Liver (tissue), 3 donors: ENCODE measurements around the gene COLEC12.

Experiments used
- GABPA ChIP-seq, 2 donors: IDR thresholded peaks in 1 of 2; conservative IDR thresholded peaks in 1 of 2; 2 replicates each; pipeline ENCODE4 v1.6.1; 2016; ENCODE audit warnings: antibody characterized with exemption in 2 of 2, mild to moderate bottlenecking in 1 of 2, moderate library complexity in 1 of 2
- MAX ChIP-seq: IDR thresholded peaks from 2 replicates; pipeline ENCODE4 v1.6.1; 2016; ENCODE audit warnings: antibody characterized with exemption
- NR2F2 ChIP-seq: IDR thresholded peaks from 2 replicates; pipeline ENCODE4 v1.6.1; 2016; ENCODE audit warnings: antibody characterized with exemption
- RAD21 ChIP-seq, 2 donors: IDR thresholded peaks; 2 replicates each; pipeline ENCODE4 v1.6.1; 2016; ENCODE audit warnings: antibody characterized with exemption in 2 of 2, mild to moderate bottlenecking in 2 of 2
- REST ChIP-seq: IDR thresholded peaks from 2 replicates; pipeline ENCODE4 v1.6.1; 2016; ENCODE audit warnings: antibody characterized with exemption, mild to moderate bottlenecking
- TAF1 ChIP-seq: conservative IDR thresholded peaks from 2 replicates; pipeline ENCODE4 v1.6.1; 2016; ENCODE audit warnings: antibody characterized with exemption, mild to moderate bottlenecking
- TF ChIP-seq, protein P1 (sequence below): fragments of 150-350 bp; IDR thresholded peaks from 2 replicates; pipeline ENCODE4 v1.5.1; 2017; ENCODE audit warnings: improper control_type of control experiment, low read depth, low read length; ENCODE audit not compliant: missing input control
- donor health status: healthy.
- donor health status: healthy.

- TF ChIP-seq, protein P1, sequence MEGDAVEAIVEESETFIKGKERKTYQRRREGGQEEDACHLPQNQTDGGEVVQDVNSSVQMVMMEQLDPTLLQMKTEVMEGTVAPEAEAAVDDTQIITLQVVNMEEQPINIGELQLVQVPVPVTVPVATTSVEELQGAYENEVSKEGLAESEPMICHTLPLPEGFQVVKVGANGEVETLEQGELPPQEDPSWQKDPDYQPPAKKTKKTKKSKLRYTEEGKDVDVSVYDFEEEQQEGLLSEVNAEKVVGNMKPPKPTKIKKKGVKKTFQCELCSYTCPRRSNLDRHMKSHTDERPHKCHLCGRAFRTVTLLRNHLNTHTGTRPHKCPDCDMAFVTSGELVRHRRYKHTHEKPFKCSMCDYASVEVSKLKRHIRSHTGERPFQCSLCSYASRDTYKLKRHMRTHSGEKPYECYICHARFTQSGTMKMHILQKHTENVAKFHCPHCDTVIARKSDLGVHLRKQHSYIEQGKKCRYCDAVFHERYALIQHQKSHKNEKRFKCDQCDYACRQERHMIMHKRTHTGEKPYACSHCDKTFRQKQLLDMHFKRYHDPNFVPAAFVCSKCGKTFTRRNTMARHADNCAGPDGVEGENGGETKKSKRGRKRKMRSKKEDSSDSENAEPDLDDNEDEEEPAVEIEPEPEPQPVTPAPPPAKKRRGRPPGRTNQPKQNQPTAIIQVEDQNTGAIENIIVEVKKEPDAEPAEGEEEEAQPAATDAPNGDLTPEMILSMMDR, result no peak
- TF ChIP-seq RAD21 (IDR thresholded peaks at IDR 0.05) (no peak), MAX (no peak), REST (no peak), TAF1 (no peak), NR2F2 (no peak), GABPA (IDR thresholded peaks at IDR 0.05 in 1 of 2, conservative IDR thresholded peaks at IDR 0.05 in 1 of 2) (no peak)
These were observed 6.2 kb downstream of the COLEC12 start for GRCh38 chr18:493986-494983.
